Stimulated activated CD8-positive, alpha-beta memory T cell treated with anti-CD3 and anti-CD28 coated beads, Interleukin-2, amount 100 ng/mL, for 1 hour (primary cell): ENCODE measurements around the gene EIF3I.

Experiments used
- DNase-seq, 2 donors: peaks; one replicate each; pipeline ENCODE4 v3.0.0-alpha.2; 2020; ENCODE audit warnings: low read depth in 2 of 2

The EIF3I gene

DNA sequence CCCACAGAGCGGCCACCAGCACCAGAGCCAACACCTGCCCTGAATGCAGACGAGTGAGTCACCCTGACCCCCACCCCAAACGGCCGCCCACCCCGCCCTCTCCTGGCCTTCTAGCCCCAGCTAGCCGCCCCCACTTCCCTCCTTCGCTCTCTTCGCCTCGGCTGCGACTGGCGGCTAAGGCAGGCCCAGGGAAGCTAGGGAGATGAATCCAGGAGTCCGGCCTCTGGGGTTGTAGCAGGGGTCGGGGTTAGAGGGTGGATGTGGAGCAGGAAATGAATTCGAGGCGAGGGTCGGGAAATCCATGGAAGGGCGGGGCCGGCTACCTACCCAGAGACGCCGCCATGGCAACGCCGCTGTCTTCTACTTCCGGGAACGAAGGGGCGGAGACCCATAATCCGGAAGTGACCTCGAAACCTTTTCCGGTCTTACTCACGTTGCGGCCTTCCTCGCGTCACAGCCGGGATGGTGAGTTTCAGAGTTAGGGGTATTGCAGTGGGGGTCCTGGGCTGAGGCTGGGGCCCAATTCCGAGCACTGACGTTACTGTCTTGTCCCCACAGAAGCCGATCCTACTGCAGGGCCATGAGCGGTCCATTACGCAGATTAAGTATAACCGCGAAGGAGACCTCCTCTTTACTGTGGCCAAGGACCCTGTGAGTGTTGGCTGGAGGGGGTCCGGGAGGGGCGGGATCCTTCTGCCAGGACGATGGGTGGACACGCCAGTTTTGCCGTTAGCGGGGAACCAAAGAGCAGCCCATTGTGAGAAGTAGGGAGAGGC lies at the start of gene EIF3I, which contains the start of gene TMEM234:
Gene EIF3I (plus strand): TSS at position 428 of the 776 bp plus-strand sequence. CDS start 35 bp downstream, at position 463.
Gene TMEM234 (minus strand): TSS at position 374 of the 776 bp plus-strand sequence. CDS start 31 bp downstream, at position 343.
- peak; percentile 82 to 86 for DNase-seq

DNA sequence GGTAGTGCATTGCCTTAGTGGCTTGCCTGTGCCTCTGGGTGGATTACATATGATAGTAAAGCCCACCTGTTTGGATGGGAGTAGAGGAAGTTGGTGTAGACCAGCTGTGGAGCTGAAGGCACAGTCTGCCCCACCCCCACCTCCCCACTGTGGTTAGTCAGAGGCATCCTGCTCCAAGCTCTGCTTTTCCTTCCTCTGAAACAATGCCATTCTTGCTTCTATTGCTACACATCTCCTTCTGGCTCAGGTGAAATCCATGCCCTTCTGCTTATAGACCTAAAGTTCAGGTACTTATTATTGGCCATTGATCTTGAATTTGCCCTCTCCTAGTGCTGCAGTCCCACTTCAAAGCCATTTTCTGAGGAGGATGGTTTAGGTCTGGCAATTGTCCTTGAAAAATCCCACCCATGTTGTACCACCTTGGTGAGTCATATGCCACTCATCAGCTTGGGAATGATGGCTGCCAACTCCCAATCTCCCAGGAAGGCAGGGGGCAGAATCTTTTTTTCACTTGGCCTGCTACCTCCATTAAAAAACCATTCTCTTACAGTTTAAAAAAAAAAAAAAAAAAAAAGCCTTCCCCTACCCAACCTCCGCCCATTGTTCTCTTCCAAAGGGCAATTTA lies 49.5 kb upstream of the EIF3I start:
- no peak for DNase-seq

DNA sequence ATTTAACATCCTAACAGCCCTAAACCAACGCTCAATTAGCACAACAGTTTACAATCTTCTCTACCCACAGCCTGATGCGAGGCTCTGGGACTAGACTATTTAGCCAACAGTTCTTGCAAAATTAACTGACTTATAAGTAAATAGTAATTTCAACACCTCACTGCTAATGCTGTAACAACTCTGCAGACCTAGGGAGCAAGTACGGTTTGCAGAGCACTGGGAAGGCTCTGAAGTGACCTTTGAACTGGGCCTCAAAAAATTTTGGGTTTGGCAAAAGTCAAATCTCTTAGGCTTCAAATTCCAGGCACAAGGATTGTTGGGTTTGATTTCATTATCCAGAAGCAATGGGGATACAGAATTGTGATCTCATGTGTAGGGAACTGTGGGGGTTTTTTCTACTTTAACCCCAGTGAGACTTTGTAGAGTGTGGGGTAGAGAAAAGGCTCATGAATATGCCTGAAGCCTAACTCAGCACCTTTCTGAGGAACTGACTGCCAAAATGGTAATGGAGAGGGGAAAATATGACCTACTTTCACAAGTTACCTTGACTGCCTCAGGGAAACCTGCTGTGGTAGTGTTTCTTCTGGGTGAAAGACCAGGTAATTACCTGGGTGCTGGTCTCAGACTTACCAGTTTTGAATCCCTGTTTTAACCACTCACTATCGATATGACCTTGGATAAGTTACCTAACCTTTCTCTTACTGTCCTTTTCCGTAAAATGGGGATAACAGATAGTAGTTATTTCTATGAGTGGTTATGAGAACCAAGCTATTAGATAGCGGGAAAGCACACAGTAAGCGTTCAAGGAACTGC lies 43.6 kb upstream of the EIF3I start:
- no peak for DNase-seq

DNA sequence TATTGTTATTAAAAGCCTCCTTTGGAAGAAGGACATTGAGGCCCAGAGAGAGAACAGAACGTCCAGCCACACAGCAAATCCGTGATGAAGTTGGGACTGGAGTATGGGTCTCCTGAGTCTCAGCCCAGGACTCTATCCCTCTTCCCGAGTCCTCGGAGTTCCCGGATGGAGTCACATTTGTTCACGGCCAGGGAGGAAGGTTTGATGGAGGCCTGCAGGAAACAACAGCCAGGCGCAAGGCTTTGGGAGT lies 43.1 kb upstream of the EIF3I start:
- no peak for DNase-seq

DNA sequence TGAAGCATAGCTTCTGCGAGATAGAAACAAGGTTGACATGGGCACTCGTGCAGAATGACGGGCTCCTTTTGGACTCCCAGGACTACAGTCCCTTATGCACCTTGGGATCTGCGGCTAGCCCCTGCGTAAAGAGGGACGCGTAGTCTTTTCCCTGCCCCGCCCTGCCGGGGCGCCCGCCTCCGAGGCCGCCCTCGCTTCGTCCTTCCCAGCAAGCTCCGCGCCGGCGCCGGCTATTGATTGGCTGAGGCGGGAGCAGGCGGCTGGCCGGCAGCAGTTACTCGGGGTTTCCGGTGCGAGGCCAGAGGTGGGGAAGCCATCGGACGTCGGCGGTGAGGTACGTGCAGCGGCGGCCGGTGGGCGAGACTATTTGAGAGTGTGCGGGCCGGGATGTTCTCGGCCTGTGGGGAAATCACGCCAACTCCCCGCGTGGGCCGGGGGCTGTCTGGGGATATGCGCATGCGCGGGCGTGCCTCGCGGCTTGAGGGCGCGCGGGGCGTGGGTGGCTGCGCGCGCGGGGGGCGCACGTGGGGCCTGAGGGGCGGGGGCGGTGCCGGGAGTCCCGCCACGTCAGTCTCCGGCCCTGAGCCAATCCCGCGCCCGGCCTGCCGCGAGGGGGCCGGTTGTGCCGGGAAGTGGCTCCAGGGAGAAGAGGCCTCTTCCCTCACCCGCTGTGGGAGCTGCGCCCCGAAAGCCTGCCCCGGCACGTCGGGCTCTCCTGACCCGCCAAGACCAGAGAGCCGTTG lies 42.6 kb upstream of the EIF3I start, which contains the start of gene TXLNA:
Gene TXLNA (plus strand): TSS at position 233 of the 743 bp plus-strand sequence. CDS start 671 bp downstream, outside the sequence.
- peak; percentile 75 to 80 for DNase-seq

DNA sequence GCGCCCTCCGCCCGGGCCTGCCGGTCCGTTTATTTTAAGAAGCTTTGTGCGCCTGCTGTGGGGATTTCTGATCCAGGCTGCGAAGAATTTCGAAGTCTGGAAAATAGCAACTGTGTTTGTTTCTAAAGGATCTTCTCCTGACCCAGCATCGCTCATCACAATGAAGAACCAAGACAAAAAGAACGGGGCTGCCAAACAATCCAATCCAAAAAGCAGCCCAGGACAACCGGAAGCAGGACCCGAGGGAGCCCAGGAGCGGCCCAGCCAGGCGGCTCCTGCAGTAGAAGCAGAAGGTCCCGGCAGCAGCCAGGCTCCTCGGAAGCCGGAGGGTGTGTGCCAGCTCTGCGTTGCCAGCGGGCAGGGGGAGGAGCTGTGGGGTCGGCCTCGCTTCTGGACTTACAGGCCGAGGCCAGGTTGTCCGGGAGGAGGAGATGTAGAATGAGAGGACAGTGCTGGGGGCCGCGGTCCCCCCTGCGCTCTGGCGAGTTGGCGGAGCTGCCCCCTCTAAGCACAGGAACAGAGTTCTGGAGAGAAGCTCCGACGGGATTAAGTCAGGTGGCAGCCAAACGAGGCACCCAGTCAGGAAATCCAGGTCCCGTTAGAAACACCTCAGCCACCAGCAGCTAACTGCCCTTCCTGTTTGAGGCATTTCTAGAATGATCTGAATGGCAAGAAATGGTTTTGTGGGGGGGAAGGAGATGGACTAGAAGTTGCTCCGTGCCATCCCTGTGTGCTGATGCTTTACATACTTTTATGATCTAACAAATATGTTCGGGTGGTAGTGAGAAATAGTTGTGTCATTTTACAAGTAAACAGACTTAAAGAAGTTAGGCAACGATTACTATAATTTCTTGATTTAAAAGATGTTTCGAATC lies 41.8 kb upstream of the EIF3I start:
- DNase-seq, result no peak

DNA sequence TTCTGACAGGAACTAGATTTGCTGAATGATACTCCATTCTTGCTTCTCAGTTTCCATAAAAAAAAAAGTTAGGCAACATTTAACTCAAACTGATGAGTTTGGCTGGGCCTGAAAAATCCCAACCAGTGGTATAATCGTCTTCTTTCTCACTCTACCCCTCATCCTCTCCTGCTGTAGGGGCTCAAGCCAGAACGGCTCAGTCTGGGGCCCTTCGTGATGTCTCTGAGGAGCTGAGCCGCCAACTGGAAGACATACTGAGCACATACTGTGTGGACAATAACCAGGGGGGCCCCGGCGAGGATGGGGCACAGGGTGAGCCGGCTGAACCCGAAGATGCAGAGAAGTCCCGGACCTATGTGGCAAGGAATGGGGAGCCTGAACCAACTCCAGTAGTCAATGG lies 41.1 kb upstream of the EIF3I start:
- DNase-seq, result no peak

DNA sequence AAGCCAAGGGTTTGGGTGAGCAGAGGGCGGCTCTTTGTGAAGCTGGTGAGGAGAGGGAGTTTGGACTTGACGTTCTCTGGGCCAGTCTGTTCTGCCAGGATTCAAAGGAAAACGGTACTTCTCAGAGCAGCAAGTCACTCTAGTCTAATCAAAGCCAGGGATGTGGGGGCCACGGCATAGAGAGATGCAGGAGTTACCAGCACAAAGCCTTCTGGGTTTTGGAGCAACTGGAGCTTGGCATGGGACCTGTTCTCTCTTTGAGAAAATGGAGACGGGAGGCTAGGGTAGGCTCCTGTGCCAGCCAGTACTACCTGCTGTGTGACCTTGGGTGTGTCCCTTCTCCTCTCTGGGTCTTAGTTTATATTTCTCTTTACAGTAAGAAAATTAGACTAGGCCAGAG lies 40.6 kb upstream of the EIF3I start:
- DNase-seq, result no peak

DNA sequence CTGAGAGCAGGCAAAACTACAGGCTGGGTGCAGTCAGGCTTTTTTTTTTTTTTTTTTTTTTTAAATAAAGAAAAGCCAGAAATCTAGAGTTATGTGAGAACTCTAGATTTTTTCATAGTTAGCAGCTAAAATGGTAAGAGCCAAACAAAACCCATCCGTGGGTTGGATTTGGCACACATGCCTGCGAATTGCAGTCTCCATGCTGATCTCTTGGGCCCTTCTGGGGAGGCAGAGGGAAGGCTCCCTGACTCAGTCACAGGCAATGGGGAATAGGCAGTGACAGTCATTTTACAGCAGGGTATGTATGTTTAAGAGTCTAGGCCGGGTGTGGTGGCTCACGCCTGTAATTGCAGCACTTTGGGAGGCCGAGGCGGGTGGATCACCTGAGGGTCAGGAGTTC lies 40.1 kb upstream of the EIF3I start:
- DNase-seq, result no peak

DNA sequence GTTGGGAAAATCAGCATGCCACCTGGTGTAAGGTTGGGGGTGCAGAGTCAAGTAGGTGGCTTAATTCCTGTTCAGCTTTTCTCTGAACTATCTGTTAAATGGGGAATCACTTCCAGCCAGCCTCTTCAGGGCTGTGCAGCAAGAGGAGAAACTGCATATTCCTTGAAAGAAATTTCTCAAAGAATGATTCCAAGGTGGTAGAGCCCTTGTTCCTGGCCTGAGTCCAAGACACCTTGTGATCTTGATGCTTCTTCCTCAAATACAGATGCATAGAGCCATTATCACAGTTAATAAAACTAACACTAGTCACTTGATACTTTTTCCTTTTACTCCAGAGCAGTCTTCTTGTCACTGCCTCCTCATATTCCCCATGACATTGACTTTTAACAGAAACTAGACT lies 37.6 kb upstream of the EIF3I start:
- no peak for DNase-seq

DNA sequence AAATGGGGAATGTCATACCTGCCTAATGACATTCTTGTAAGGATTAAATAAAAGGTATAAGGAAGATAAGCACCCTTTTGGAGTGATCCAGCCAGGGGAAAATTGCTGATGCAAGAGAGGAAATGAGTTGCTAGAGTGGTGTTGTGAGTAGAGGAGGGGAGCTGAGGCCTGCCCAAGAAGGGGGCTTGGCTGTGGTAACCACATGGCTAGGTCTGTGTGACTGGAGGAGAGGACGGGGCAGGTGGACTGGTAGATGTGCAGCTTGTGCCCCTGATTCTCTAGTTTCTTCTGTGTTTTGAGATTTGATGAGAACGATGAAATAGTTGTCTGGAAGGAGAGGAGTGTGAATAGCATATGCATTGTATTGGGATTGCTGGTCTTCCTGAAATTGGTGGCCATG lies 36.1 kb upstream of the EIF3I start:
- no peak for DNase-seq

DNA sequence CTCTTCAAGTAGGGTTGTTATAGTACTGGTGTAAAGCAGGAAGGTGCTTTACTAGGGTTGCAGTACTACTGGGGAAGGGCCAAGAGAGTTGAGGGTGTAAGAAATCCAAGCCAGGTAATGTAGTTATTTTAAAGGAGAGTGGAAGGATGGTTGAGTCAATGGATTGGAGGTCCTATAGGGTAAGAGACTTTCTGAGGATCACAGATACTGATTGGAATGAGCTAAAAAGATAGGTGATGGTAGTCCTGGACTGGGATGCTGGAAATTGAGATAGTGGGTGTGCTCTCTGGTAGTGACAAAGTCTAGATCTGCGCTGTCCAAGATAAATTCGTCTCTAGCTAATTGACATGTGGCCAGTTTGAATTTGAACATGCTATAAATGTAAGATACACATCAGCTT lies 35.7 kb upstream of the EIF3I start:
- DNase-seq, result no peak

DNA sequence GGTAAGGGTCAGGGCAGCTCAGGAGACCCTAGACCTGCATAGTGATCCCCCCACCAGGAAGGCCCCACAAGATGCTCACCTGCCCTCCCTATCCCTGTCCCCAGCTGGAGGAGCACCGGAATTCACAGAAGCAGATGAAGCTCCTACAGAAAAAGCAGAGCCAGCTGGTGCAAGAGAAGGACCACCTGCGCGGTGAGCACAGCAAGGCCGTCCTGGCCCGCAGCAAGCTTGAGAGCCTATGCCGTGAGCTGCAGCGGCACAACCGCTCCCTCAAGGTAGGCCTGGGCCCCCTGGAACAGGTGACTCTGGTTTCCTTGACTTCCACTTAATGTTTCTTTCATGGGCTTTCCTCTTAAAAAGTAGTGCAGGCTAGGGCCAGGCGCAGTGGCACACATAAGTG lies 34.4 kb upstream of the EIF3I start:
- no peak for DNase-seq

DNA sequence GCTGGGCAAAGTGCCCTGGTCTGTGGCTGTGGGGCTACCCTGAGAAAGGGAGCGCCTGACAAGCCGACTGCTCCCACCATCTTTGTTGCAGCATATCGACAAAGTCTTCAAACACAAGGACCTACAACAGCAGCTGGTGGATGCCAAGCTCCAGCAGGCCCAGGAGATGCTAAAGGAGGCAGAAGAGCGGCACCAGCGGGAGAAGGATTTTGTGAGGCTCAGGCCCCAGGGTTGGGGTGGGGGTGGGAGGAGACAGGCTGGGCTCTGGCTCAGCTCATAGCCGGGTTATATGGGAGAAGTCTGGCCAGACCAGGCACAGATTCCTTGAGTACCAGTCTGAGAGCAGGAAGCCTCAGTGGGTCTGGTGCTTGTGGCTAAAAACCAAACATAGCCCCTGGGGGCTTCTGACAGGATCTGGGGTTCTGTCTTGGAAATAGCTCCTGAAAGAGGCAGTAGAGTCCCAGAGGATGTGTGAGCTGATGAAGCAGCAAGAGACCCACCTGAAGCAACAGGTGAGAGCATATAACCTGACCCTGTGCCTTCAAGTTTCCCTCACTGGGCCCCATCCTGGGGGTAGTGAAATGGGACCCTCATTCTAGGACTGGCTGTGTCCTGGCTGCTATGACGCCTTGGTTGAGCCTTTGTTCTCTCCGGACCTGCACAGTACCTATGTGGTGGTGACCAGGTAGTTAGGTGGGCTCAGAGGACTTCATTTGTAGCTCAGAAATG lies 29.8 kb upstream of the EIF3I start:
- DNase-seq, result no peak

DNA sequence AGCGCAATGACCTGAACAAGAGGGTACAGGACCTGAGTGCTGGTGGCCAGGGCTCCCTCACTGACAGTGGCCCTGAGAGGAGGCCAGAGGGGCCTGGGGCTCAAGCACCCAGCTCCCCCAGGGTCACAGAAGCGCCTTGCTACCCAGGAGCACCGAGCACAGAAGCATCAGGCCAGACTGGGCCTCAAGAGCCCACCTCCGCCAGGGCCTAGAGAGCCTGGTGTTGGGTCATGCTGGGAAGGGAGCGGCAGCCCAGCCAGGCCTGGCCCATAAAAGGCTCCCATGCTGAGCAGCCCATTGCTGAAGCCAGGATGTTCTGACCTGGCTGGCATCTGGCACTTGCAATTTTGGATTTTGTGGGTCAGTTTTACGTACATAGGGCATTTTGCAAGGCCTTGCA lies 27.2 kb upstream of the EIF3I start:
- no peak for DNase-seq

DNA sequence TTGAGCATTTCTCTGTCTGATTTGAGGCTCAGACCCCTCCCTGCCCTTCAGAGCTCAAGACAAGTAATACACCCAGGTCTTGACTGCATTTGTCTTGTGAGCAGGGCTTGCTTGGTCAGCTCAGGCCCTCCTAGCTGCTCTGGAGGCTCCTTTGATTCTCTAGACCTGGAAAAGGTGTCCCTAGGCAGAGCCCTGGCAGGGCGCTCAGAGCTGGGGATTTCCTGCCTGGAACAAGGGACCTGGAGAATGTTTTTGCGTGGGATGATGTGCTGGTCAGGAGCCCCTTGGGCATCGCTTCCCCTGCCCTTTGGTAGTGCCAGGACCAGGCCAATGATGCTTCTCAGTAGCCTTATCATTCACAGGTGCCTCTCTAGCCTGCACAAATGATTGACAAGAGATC lies 26.7 kb upstream of the EIF3I start:
- DNase-seq, result no peak

DNA sequence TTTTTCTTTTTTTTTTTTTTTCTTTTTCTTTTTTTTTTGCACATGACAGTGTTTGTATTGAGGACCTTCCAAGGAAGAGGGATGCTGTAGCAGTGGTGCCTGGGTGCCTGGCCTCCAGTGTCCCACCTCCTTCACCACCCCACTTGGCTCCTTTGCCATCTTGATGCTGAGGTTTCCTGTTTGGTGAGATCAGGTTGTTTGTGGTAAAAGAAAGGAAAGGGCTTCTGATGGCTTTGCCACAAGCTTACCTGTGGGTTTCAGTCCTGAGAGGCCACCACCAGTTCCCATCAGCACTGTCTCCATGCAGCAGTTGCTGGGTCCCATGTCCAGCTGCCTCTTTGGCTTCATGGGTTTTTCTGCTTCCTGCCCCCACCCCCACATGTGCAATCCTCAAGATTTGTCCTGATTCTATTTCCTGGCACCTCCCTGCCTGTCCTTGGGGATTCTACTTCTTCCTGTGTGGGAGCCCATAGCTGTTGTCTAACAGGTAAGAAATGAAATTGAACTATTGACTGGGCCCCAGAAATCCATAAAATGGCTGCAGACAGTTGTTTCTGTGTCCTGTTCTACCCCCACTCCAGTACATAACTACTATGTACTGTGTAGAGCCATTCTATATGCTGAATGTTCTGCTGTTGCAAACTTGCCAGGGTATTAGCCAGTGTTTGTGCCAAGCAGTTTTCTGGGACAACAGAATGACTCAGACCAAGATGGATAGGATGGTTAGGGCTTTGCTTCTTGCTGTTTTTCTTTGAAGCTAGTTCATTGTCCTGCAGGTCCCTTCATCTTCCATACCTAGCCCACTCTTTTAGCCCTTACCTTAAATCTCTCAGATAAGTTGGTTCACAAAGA lies 26.0 kb upstream of the EIF3I start:
- DNase-seq, result no peak

DNA sequence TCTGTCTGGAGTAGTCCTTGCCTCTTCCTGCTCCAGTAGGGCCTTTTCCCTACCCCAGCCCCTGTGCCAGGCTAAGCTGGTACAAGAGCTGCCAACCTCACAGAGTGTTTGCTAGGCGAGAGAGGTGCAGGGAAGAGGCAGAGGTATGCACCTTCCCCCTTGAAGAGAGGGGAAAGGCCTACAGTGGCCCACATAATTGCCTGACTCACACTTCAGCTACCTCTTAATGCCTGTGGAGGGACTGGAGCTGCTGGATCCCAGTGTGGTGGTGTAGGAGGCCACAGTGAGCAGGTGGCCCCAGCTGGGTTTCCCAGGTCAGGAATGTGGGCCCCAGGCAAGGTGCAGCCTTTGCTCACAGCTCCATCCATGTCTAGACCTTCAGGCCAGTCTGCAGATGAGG lies 25.1 kb upstream of the EIF3I start:
- no peak for DNase-seq

DNA sequence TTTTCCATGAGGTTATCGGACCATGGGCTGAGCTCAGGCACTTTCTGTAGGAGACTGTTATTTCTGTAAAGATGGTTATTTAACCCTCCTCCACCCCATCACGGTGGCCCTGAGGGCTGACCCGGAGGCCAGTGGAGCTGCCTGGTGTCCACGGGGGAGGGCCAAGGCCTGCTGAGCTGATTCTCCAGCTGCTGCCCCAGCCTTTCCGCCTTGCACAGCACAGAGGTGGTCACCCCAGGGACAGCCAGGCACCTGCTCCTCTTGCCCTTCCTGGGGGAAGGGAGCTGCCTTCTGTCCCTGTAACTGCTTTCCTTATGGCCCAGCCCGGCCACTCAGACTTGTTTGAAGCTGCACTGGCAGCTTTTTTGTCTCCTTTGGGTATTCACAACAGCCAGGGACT lies 24.4 kb upstream of the EIF3I start:
- no peak for DNase-seq
